CD4-positive, alpha-beta T cell treated with Interleukin-10 for 1 hour (primary cell): ENCODE results near the gene TTYH1.
"Not testable (repeated sequence)": the region's sequence is repeated elsewhere in the genome, so short reads cannot be mapped to it uniquely, and the experiment has no call there.

Experiments
- DNase-seq: peaks from one replicate; pipeline ENCODE4 v3.0.0-alpha.2; 2020

The TTYH1 gene

GRCh38 chr19:54415208-54415900 lies at the start of gene TTYH1:
Gene TTYH1, plus strand, starts transcription at chr19:54415464. Its CDS starts 89 bp downstream, at chr19:54415553.
- DNase-seq: peak; percentile 27

GRCh38 chr19:54365798-54366197 lies 49.5 kb upstream of the TTYH1 start:
- DNase-seq: not testable (repeated sequence)

GRCh38 chr19:54366811-54367210 lies 48.5 kb upstream of the TTYH1 start:
- DNase-seq: no peak

GRCh38 chr19:54369082-54369687 lies 46.1 kb upstream of the TTYH1 start:
- no peak for DNase-seq

- DNase-seq: not testable (repeated sequence)
These were observed 45.4 kb upstream of the TTYH1 start for GRCh38 chr19:54369688-54370433.

GRCh38 chr19:54370434-54370796 lies 44.8 kb upstream of the TTYH1 start:
- peak; percentile 66 for DNase-seq

GRCh38 chr19:54371453-54371852 lies 43.8 kb upstream of the TTYH1 start:
- DNase-seq: not testable (repeated sequence)

GRCh38 chr19:54373781-54374631 lies 41.3 kb upstream of the TTYH1 start:
- no peak for DNase-seq

- DNase-seq: peak; percentile 29
These were observed 39.9 kb upstream of the TTYH1 start for GRCh38 chr19:54375181-54375938.

- DNase-seq: no peak
These were observed 38.5 kb upstream of the TTYH1 start for GRCh38 chr19:54376610-54377285.

GRCh38 chr19:54379187-54379678 lies 36.0 kb upstream of the TTYH1 start:
- no peak for DNase-seq

- no peak for DNase-seq
These were observed 34.4 kb upstream of the TTYH1 start for GRCh38 chr19:54380897-54381296.

- DNase-seq: not testable (repeated sequence)
These were observed 33.2 kb upstream of the TTYH1 start for GRCh38 chr19:54382041-54382440.

GRCh38 chr19:54383330-54383729 lies 31.9 kb upstream of the TTYH1 start:
- no peak for DNase-seq

GRCh38 chr19:54387991-54388801 lies 27.1 kb upstream of the TTYH1 start:
- peak; percentile 42 for DNase-seq

GRCh38 chr19:54388802-54389139 lies 26.5 kb upstream of the TTYH1 start:
- peak; percentile 31 for DNase-seq

GRCh38 chr19:54389553-54389952 lies 25.7 kb upstream of the TTYH1 start:
- no peak for DNase-seq

- DNase-seq: peak; percentile 77
These were observed 24.2 kb upstream of the TTYH1 start for GRCh38 chr19:54390942-54391577.

GRCh38 chr19:54391589-54392061 lies 23.6 kb upstream of the TTYH1 start:
- DNase-seq: no peak

GRCh38 chr19:54392105-54392504 lies 23.2 kb upstream of the TTYH1 start:
- no peak for DNase-seq
